GM21528 (cell line): ENCODE data around the gene PEX26.
A peak's percentile ranks its signal among the peaks of the same experiment; 100 is the strongest.
"Not testable (repeated sequence)": the region's sequence is repeated elsewhere in the genome, so short reads cannot be mapped to it uniquely, and the experiment has no call there.

Experiments used
- ATAC-seq: cut with Tn5 transposase; IDR thresholded peaks from one replicate; pipeline ENCODE4 v1.9.1; 2021; ENCODE audit warnings: mild to moderate bottlenecking, moderate library complexity; ENCODE audit not compliant: unreplicated experiment, low FRiP score

PEX26 gene

DNA sequence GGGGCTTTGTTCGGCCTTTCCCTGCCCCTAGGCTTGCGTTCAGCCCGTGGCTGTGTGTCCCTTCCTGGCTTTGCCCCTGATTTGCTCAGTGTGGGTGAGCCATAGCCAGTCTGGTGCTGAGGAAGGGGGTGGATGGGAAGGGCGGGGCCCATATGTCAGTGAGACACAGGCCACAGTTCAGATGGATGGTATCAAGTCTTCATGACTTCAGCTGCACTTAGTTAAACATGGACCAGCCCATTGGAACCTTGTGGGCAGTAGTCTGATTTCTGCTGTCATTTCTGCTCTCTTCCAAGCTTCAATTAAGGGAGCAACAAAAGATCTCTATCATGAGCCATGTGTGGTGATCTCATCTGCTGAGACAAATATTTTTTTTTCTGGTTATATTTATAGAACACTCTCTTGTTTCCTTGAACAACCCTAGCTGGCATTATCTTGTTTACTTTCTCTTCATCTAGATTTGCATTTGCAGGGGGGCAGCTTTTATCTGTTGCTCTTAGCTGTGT, 21.6 kb upstream of the PEX26 start:
- ATAC-seq = no peak

GRCh38 chr22:18056807-18057474, 20.8 kb upstream of the PEX26 start:
- ATAC-seq = peak; percentile 47

DNA sequence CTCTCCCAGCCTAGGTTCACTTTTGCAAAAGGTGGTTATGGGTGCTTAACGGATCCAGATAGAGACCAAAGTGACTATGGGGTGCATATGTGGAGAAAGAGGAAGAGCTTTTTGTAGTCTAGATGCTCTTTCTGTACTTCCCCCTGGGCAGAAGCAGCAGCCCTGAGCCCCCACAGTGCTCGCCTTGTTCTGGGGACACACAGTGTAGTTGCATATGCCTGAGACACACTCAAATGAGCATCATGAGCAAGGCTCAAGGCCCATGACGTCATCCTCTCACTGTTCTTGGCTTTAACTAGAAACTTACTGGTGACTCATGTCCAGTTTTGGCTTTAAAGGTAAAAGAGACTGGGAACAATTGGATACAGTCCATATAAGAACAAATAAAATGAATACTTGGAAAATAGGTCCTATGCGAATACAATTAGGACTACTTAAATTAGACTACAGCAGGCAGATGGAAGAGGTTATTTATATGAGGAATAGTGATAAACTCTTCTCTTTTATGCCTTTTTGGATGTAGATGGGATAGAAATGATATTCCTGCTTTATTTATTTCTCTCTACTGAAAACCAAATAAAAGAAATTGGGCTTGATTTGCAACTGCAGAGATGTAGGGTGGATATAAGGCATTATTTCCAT, 20.1 kb upstream of the PEX26 start:
- no peak for ATAC-seq

GRCh38 chr22:18058371-18059093, 19.3 kb upstream of the PEX26 start:
- no peak for ATAC-seq

- no peak for ATAC-seq
These were observed 18.7 kb upstream of the PEX26 start for GRCh38 chr22:18059094-18059417.

- ATAC-seq = no peak
These were observed 18.3 kb upstream of the PEX26 start for GRCh38 chr22:18059473-18059872.

- no peak for ATAC-seq
These were observed 17.8 kb upstream of the PEX26 start for GRCh38 chr22:18059991-18060390.

DNA sequence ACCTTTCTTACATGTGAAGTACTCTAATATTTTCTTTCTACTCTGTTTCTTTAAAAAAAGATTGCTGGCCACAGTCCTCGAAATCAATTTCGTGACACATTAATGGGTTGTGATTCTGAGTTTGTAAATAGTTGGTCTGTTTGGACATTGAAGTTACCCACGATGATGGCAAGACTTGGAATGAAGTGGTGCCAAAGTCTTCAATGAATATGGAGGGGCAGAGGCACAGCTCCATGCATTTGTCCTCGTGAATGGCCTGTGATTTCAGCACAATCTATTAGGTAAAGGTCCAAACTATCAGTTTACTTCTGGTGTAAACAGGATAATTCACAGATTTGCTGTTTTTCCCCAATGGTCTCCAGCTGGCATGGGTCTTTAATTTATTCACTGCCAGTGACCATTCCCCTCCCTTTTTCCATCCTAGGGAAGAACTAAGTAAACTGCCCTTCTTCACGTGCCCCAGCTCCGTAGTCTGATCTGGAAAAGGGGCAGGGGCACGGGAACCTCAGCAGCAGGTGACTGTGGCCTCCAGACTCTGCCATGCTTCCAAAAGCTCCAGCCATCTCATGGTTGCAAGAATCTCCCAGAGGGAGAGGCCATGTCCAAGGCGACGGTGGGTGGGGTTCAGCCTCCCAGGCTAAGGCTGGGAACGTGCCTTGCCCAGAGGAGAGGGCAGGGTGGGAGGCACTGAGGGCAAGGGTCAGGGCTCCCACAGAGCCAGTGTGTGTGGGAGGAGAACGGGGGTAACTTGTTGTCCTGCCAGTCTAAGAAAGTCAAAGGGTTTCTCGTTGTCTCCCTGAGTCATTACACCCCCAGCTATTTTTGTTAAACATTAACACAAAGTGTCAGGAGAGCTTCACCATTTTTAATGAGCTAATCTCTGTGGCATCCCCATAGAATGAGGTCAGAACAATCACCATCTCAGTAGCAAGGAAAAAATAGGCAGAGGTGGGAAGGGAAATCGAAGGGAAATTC, 16.9 kb upstream of the PEX26 start:
- ATAC-seq = no peak

GRCh38 chr22:18062421-18062820, 15.4 kb upstream of the PEX26 start:
- no peak for ATAC-seq

GRCh38 chr22:18063306-18063705, 14.5 kb upstream of the PEX26 start:
- no peak for ATAC-seq

- not testable (repeated sequence) for ATAC-seq
These were observed 14.1 kb upstream of the PEX26 start for GRCh38 chr22:18063715-18064114.

GRCh38 chr22:18064636-18065035, 13.2 kb upstream of the PEX26 start:
- no peak for ATAC-seq

GRCh38 chr22:18065256-18065655, 12.5 kb upstream of the PEX26 start:
- no peak for ATAC-seq

DNA sequence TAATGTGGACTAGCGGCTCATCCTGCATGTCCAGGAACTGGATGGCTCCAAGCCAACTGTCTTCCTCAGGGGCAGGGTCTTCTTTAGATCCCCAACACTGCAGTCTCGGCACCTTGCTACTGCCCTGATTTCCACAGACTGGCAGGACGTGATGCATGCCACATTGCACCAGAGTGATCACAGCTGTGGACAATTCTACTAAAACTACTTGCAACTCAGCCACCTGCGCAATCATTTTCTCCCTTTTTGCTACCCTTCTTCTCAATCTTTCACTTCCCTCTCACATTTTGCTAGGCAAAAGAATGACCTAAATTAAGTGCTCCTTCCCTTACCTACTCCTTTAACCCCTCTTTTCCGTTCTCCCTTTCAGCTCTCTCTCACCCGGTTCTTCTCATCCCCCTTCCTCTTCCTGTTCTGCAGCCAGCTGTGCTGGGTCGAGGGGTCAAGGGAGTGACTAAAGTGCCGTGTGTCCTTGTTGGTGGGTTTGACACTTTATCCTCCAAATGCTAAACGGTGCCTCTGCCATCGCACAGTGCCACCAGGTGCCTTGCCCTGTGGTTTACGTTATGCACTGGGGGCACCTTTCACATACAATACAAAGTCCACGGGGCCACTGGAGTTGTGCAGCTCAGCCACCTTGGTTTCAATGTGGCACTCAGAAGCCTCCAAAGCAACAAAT, 11.5 kb upstream of the PEX26 start:
- no peak for ATAC-seq

DNA sequence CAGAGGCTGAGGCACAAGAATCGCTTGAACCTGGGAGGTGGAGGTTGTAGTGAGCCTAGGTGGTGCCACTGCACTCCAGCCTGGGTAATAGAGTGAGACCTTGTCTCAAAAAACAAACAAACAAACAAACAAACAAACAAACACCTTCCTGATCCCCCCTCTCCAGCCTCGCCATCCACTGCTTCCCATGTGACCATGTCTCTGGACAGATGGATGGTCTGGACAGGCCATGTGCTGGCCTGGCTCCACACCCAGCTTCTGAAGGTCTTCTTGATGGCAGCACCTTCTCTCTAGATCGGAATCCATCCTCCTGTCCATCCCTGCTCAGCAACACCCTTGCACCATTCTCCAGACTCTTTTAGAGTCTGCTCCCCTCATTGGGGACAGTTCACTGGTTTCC, 10.7 kb upstream of the PEX26 start:
- ATAC-seq = no peak

DNA sequence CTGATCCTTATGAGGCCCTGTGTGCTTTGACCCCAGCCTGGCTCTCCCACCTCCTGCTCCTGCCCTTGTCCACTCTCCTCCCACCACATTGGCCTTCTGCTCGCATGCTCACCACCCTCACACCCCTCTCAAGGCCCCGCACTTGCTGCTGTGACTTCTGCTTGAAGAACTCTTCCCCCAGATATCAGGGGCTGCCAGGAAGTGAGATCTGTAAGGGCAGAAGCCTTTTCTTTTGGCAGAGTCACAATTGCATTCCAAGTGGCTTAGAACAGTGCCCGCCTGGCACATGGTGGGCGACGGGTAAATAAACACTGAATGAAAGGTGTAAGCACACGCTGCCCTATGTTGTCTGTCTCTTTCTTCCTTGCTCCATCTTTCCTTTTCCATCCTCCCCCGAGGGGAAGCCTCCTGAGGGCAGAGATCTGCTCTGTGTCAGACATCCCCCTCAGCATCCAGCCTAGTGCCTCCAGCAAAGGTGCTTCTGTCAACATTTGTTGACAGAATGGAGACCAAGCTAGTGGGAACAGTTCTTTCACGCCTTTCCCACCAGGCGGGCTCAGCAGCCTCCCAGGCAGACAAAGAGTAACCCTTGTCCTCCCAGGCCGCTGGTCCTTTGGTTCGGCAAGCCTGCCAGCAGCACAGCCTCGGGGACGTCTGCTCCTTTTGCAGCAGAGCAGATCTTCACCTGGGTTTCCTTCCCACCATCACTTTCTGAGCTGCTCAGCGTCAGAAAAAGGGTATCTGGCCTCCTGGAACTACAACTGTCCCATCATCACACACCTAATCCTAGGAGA, 10.0 kb upstream of the PEX26 start:
- no peak for ATAC-seq

- ATAC-seq = no peak
These were observed 9.3 kb upstream of the PEX26 start for GRCh38 chr22:18068381-18068988.

GRCh38 chr22:18069041-18069440, 8.7 kb upstream of the PEX26 start:
- ATAC-seq = no peak

GRCh38 chr22:18070041-18070440, 7.7 kb upstream of the PEX26 start:
- ATAC-seq = no peak
